SK-N-SH (cell line): Measurements from ENCODE around the gene TBC1D16. TPM values are rescaled to one million over a fixed set of nuclear protein-coding genes. Genes with fewer than 3 reads are reported as not detected.

ENCODE experiments used
- CTCF ChIA-PET: fragments of 300-600, 350-600 bp; formaldehyde crosslinking; extraction: SDS; loops from one replicate; lab custom pipeline; 2021; lab: Yijun Ruan, JAX
- POLR2A ChIA-PET: fragments of 350-600 bp; sonication (Branson Sonifier 250); formaldehyde crosslinking; extraction: SDS; loops from one replicate; lab custom pipeline; 2020; ENCODE audit warnings: antibody characterized with exemption, inconsistent platforms; lab: Yijun Ruan, JAX
- DNase-seq: peaks from one replicate; pipeline ENCODE4 v3.0.0; 2012
- H2AFZ ChIP-seq: fragments of 200-600 bp; sonication (generic); 2 replicates; pipeline ENCODE4 v1.8.1; 2016; ENCODE audit warnings: antibody characterized with exemption, mild to moderate bottlenecking, low read depth
- H3F3A ChIP-seq: fragments of 200-600 bp; sonication (generic); replicated peaks from 2 replicates; pipeline ENCODE3; 2016; ENCODE audit warnings: antibody characterized with exemption, mild to moderate bottlenecking; ENCODE audit not compliant: insufficient read depth
- H3K27ac ChIP-seq, 2 experiments: fragments of 200-500 bp in 1 of 2; fragments of 200-600 bp in 1 of 2; sonication (Bioruptor generic) in 1 of 2; sonication (generic), shearing (Covaris generic) in 1 of 2; 2 replicates each; pipeline versions ENCODE4 v1.5.1 to v1.6.1; 2014 to 2016; ENCODE audit warnings: low read depth in 2 of 2, inconsistent platforms in 1 of 2, low read length in 1 of 2, mild to moderate bottlenecking in 1 of 2, mixed read lengths in 1 of 2
- H3K27me3 ChIP-seq: fragments of 200-600 bp; sonication (generic), shearing (Covaris generic); 2 replicates; pipeline ENCODE4 v1.6.1; 2016; ENCODE audit warnings: mixed run types; ENCODE audit not compliant: insufficient read depth
- H3K36me3 ChIP-seq, 2 experiments: fragments of 200-500 bp in 1 of 2; fragments of 200-600 bp in 1 of 2; sonication (Bioruptor generic) in 1 of 2; sonication (generic) in 1 of 2; replicated peaks in 1 of 2; 2 replicates each; pipeline versions ENCODE3 to v1.5.1; 2014 to 2016; ENCODE audit warnings: low read length in 1 of 2, mild to moderate bottlenecking in 1 of 2; ENCODE audit not compliant: insufficient read depth in 2 of 2, control insufficient read depth in 1 of 2
- H3K4me1 ChIP-seq, 2 experiments: fragments of 200-500 bp in 1 of 2; fragments of 200-600 bp in 1 of 2; sonication (Bioruptor generic) in 1 of 2; sonication (generic), shearing (Covaris generic) in 1 of 2; 2 replicates each; pipeline versions ENCODE4 v1.5.1 to v1.6.1; 2014 to 2016; ENCODE audit warnings: low read depth in 1 of 2, low read length in 1 of 2, mixed run types in 1 of 2; ENCODE audit not compliant: insufficient read depth in 2 of 2, control insufficient read depth in 1 of 2
- H3K4me2 ChIP-seq: fragments of 200-600 bp; sonication (generic), shearing (Covaris generic); 2 replicates; pipeline ENCODE4 v1.6.1; 2017; ENCODE audit warnings: mixed run types
- H3K4me3 ChIP-seq, 2 experiments: fragments of 200-500 bp in 1 of 2; fragments of 200-600 bp in 1 of 2; sonication (Bioruptor generic) in 1 of 2; sonication (generic), shearing (Covaris generic) in 1 of 2; 2 replicates each; pipeline versions ENCODE4 v1.5.1 to v1.8.1; 2014 to 2016; ENCODE audit warnings: low read depth in 2 of 2, inconsistent platforms in 1 of 2, low read length in 1 of 2, mild to moderate bottlenecking in 1 of 2, mixed read lengths in 1 of 2, moderate library complexity in 1 of 2
- H3K79me2 ChIP-seq: fragments of 200-600 bp; sonication (generic); 2 replicates; pipeline ENCODE4 v1.8.1; 2017; ENCODE audit warnings: mild to moderate bottlenecking; ENCODE audit not compliant: insufficient read depth
- H3K9ac ChIP-seq: fragments of 200-600 bp; sonication (generic); 2 replicates; pipeline ENCODE4 v1.6.1; 2017; ENCODE audit warnings: mixed run types
- H3K9me2 ChIP-seq: fragments of 200-600 bp; sonication (generic); 2 replicates; pipeline ENCODE4 v1.6.1; 2017; ENCODE audit warnings: mixed run types
- H3K9me3 ChIP-seq: fragments of 200-600 bp; sonication (generic); 2 replicates; pipeline ENCODE4 v1.6.1; 2017; ENCODE audit warnings: mixed run types, mild to moderate bottlenecking, moderate library complexity
- H4K20me1 ChIP-seq: fragments of 200-600 bp; sonication (generic); 2 replicates; pipeline ENCODE4 v1.6.1; 2017; ENCODE audit warnings: mild to moderate bottlenecking, mixed run types; ENCODE audit not compliant: insufficient read depth
- ELF1 ChIP-seq: IDR thresholded peaks from 2 replicates; pipeline ENCODE4 v1.4.0; 2012
- EP300 ChIP-seq, 2 experiments: IDR thresholded peaks; 2 replicates each; pipeline versions ENCODE4 v1.4.0 to v1.6.1; 2012; ENCODE audit warnings: borderline replicate concordance in 1 of 2, low read depth in 1 of 2, low read length in 1 of 2
- FOXM1 ChIP-seq: IDR thresholded peaks from 2 replicates; pipeline ENCODE4 v1.4.0; 2012; ENCODE audit warnings: low read depth, mild to moderate bottlenecking
- IRF3 ChIP-seq: fragments of 150-350 bp; IDR thresholded peaks from 2 replicates; pipeline ENCODE4 v1.6.1; 2016; ENCODE audit warnings: mild to moderate bottlenecking, low read depth, low read length
- MXI1 ChIP-seq: IDR thresholded peaks from 2 replicates; pipeline ENCODE4 v1.6.1; 2012; ENCODE audit warnings: mild to moderate bottlenecking, low read depth, low read length, improper control_type of control experiment
- NFIC ChIP-seq: IDR thresholded peaks from 2 replicates; pipeline ENCODE4 v1.4.0; 2012; ENCODE audit warnings: borderline replicate concordance
- NRF1 ChIP-seq: IDR thresholded peaks from 2 replicates; pipeline ENCODE4 v1.6.1; 2012; ENCODE audit warnings: low read depth, mild to moderate bottlenecking, low read length
- RCOR1 ChIP-seq: fragments of 150-350 bp; IDR thresholded peaks from 2 replicates; pipeline ENCODE4 v1.6.1; 2017; ENCODE audit warnings: antibody characterized with exemption, low read length
- RFX5 ChIP-seq: IDR thresholded peaks from 2 replicates; pipeline ENCODE4 v1.6.1; 2012; ENCODE audit warnings: mild to moderate bottlenecking, improper control_type of control experiment, low read length
- TAF1 ChIP-seq: IDR thresholded peaks from 2 replicates; pipeline ENCODE4 v1.6.1; 2012; ENCODE audit warnings: low read depth, mild to moderate bottlenecking, low read length, moderate library complexity, borderline replicate concordance
- WGBS: methylation state at CpG from one replicate; pipeline ENCODE4 v1.1.6; 2017; ENCODE audit warnings: low lambda C conversion rate; 5-methylcytosine and 5-hydroxymethylcytosine counted together
- polyA plus RNA-seq, 3 experiments: library from polyadenylated mRNA; depleted of rRNA; stranded (reverse); fragments of >200 nt; gene quantifications; 2 replicates each; pipeline ENCODE4 v1.2.3, GENCODE V29; 2012
- TF ChIP-seq, protein P1 (sequence below): IDR thresholded peaks from 2 replicates; pipeline ENCODE4 v1.4.0; 2012; ENCODE audit warnings: low read depth
- TF ChIP-seq, protein P2 (sequence below): IDR thresholded peaks from 2 replicates; pipeline ENCODE4 v1.4.0; 2012; ENCODE audit warnings: low read depth, borderline replicate concordance

TBC1D16 gene
- polyA plus RNA-seq, 1 of the 3 experiments (the other 2 are of a cell fraction), result 14.5 TPM

GRCh38 chr17:80000981-80001775 is 34.5 kb downstream of the TBC1D16 start (continued):
- TF ChIP-seq IRF3 (no peak), MXI1 (no peak)
- TF ChIP-seq, protein P1, sequence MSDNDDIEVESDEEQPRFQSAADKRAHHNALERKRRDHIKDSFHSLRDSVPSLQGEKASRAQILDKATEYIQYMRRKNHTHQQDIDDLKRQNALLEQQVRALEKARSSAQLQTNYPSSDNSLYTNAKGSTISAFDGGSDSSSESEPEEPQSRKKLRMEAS, result no peak
- TF ChIP-seq, protein P2, sequence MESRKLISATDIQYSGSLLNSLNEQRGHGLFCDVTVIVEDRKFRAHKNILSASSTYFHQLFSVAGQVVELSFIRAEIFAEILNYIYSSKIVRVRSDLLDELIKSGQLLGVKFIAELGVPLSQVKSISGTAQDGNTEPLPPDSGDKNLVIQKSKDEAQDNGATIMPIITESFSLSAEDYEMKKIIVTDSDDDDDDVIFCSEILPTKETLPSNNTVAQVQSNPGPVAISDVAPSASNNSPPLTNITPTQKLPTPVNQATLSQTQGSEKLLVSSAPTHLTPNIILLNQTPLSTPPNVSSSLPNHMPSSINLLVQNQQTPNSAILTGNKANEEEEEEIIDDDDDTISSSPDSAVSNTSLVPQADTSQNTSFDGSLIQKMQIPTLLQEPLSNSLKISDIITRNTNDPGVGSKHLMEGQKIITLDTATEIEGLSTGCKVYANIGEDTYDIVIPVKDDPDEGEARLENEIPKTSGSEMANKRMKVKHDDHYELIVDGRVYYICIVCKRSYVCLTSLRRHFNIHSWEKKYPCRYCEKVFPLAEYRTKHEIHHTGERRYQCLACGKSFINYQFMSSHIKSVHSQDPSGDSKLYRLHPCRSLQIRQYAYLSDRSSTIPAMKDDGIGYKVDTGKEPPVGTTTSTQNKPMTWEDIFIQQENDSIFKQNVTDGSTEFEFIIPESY, result no peak
- TF ChIP-seq, all 33 proteins: peak for 0

DNA sequence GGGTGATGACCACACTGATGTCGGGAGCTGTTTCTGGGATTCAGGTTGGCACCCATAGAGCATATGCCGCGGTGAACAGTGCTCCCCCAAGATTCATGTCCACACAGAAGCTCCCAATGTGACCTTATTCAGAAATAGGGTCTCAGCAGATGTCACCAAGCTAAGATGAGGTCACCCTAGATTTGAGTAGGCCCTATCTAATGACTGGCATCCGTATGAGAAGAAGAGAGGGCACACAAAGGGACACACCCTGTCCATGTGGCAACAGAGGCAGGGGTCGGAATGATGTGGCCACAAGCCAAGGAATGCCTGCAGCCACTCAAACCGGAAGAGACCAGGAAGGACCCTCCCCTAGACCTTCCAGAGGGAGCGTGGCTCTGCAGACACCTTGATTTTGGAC is 35.5 kb downstream of the TBC1D16 start:
- Histone ChIP-seq H3F3A (peaks cover 3% of the 10 kb centered on the region), H3K4me3 (no peak overlapping the region), H3K27me3 (no peaks in the 10 kb centered on the region), H3K79me2 (peaks cover 8% of the 10 kb centered on the region; the same call in 1 of the 2 replicates), H3K36me3 (peaks cover 6 to 8% of the 10 kb centered on the region in 2 experiments), H3K27ac (no peak overlapping the region), H3K4me1 (no peaks in the 10 kb centered on the region), H3K4me2 (no peak overlapping the region), H3K9ac (no peak overlapping the region), H3K9me2 (no peaks in the 10 kb centered on the region), H3K9me3 (no peaks in the 10 kb centered on the region), H4K20me1 (peaks cover 3% of the 10 kb centered on the region), H2AFZ (no peak overlapping the region)
- ChIA-PET CTCF (interaction anchor here (1.0 to 12.1 kb wide), 8 partner anchors 9 to 254 kb away, joined by 3 to 209 read pairs (median 5); partner anchors contain the start of gene GAA), POLR2A (no interaction called here)
- WGBS, result 99% methylated on average over 7 of the region's 7 CpGs
- no peak for TF ChIP-seq ELF1
- TF ChIP-seq EP300 (IDR thresholded peaks at IDR 0.05; ENCODE audit: borderline replicate concordance in 1 of 2, low read depth in 1 of 2, low read length in 1 of 2), result no peak
- no peak for TF ChIP-seq RFX5
- no peak for TF ChIP-seq TAF1
- no peak for TF ChIP-seq FOXM1
- TF ChIP-seq NRF1, result no peak
- TF ChIP-seq NFIC, result no peak
- TF ChIP-seq RCOR1, result no peak
- DNase-seq, result no peak
